HuH-7 (cell line): ENCODE measurements around the gene ZNF385D.

Experiments used
- DNase-seq: peaks from one replicate; pipeline ENCODE4 v3.0.0; 2011; ENCODE audit warnings: low spot score

The ZNF385D gene

GRCh38 chr3:21377071-21377769 is 373.8 kb downstream of the ZNF385D start:
- no peak for DNase-seq

GRCh38 chr3:21372316-21372715 is 378.7 kb downstream of the ZNF385D start:
- no peak for DNase-seq
